Common myeloid progenitor, CD34-positive (primary cell): ENCODE data around the gene CTTNBP2.

Experiments
- CTCF ChIA-PET: fragments of 350-600 bp; sonication (Branson Sonifier 250); formaldehyde crosslinking; loops from one replicate; lab custom pipeline; 2021; ENCODE audit warnings: antibody characterized with exemption; lab: Charles Lee
- POLR2A ChIA-PET: fragments of 350-600 bp; sonication (Branson Sonifier 250); formaldehyde crosslinking; loops from one replicate; lab custom pipeline; 2021; ENCODE audit warnings: antibody characterized with exemption; lab: Charles Lee
- DNase-seq, 3 donors: peaks; one replicate each; pipeline versions ENCODE4 v3.0.0 to v3.0.0-alpha.2; 2013
- H3K27ac ChIP-seq, 2 experiments: 1 replicate in 1 of 2; 2 replicates in 1 of 2; pipeline ENCODE4 v1.7.0; 2013; ENCODE audit warnings: inconsistent platforms in 2 of 2, low read length in 2 of 2, mild to moderate bottlenecking in 2 of 2, low read depth in 1 of 2, moderate library complexity in 1 of 2; ENCODE audit not compliant: severe bottlenecking in 2 of 2, insufficient read depth in 1 of 2, poor library complexity in 1 of 2
- H3K27me3 ChIP-seq, 5 experiments: replicated peaks in 2 of 5; 1 replicate in 3 of 5; 2 replicates in 2 of 5; pipeline versions ENCODE4 v1.6.1 to v1.7.0; 2013; ENCODE audit warnings: low read length in 4 of 5, mild to moderate bottlenecking in 2 of 5, moderate library complexity in 2 of 5, inconsistent platforms in 1 of 5; ENCODE audit not compliant: insufficient read depth in 5 of 5, control insufficient read depth in 4 of 5
- H3K36me3 ChIP-seq, 4 experiments: 1 replicate in 2 of 4; 2 replicates in 2 of 4; pipeline versions ENCODE4 v1.6.1 to v1.7.0; 2013; ENCODE audit warnings: low read length in 3 of 4, control low read depth in 1 of 4, mild to moderate bottlenecking in 1 of 4; ENCODE audit not compliant: control insufficient read depth in 4 of 4, insufficient read depth in 4 of 4
- H3K4me1 ChIP-seq, 4 experiments: 1 replicate in 3 of 4; 2 replicates in 1 of 4; pipeline versions ENCODE4 v1.6.1 to v1.7.1; 2013; ENCODE audit warnings: low read length in 3 of 4, mild to moderate bottlenecking in 3 of 4, control low read depth in 1 of 4, inconsistent platforms in 1 of 4, moderate library complexity in 1 of 4; ENCODE audit not compliant: control insufficient read depth in 4 of 4, insufficient read depth in 4 of 4; ENCODE audit errors: control extremely low read depth in 1 of 4
- H3K4me3 ChIP-seq, 7 experiments: 1 replicate in 4 of 7; 2 replicates in 3 of 7; pipeline versions ENCODE4 v1.5.1 to v1.7.0; 2013; ENCODE audit warnings: mild to moderate bottlenecking in 7 of 7, low read length in 6 of 7, moderate library complexity in 6 of 7, inconsistent platforms in 2 of 7, low read depth in 2 of 7, control low read depth in 1 of 7; ENCODE audit not compliant: insufficient read depth in 4 of 7, control insufficient read depth in 1 of 7; ENCODE audit errors: extremely low read depth in 1 of 7
- H3K9me3 ChIP-seq, 5 experiments: 1 replicate in 4 of 5; 2 replicates in 1 of 5; pipeline versions ENCODE4 v1.6.1 to v1.7.1; 2013; ENCODE audit warnings: low read length in 4 of 5, mild to moderate bottlenecking in 2 of 5, inconsistent platforms in 1 of 5, low read depth in 1 of 5, moderate library complexity in 1 of 5; ENCODE audit not compliant: control insufficient read depth in 4 of 5, insufficient read depth in 2 of 5; ENCODE audit errors: control extremely low read depth in 1 of 5
- WGBS: methylation state at CpG from one replicate; pipeline ENCODE4 v1.1.5; 2013; ENCODE audit not compliant: insufficient coverage; 5-methylcytosine and 5-hydroxymethylcytosine counted together

Gene CTTNBP2

DNA sequence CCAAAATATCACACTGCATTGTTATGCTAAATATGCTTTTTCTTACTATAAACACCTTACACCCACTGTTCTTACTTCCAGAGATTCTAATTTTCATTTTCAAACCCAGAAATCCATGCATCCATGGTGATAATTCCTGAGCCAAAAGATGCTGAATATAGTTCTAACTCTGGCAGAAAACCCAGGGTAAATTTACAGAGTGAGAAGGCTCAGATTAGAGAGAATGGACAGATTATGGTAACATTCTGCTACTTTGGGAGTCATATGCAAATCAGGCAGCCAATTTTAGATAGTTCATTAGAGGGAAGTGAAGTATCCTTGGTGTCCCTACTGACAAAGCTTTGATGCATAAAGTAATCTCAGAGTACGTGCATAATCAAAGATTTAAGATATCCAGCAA, 15.4 kb upstream of the CTTNBP2 start:
- WGBS = no CpG with 5 or more reads among the region's 1 CpG
- no peak for DNase-seq
- Histone ChIP-seq H3K4me1 (no peaks in the 10 kb centered on the region), H3K27ac (no peak overlapping the region), H3K27me3 (peaks cover 0 to 3% (median 0%) of the 10 kb centered on the region in 5 experiments), H3K4me3 (no peak overlapping the region), H3K9me3 (no peaks in the 10 kb centered on the region), H3K36me3 (no peaks in the 10 kb centered on the region)
- ChIA-PET POLR2A (no interaction called here), CTCF (no interaction called here)

DNA sequence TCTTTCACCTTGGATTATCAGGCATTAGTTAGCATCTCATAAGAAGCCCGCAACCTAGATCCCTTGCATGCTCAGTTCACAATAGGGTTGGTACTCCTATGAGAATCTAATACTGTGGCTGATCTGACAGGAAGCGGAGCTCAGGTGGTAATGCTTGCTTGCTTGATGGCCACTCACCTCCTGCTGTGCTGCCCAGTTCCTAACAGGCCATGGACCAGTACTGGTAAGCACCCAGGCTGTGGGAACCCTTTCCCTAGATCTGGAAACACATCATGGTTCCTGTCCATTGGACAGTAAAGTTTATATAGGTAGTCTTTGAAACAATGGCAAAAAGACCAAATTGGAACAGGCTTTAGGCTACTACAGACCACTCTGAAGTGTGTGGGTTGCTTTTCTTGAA, 9.4 kb upstream of the CTTNBP2 start:
- CTCF ChIA-PET = no interaction called here
- Histone ChIP-seq H3K4me3 (no peak overlapping the region), H3K27me3 (peaks cover 0 to 8% (median 0%) of the 10 kb centered on the region in 5 experiments), H3K36me3 (no peaks in the 10 kb centered on the region), H3K9me3 (no peaks in the 10 kb centered on the region), H3K4me1 (no peaks in the 10 kb centered on the region), H3K27ac (no peak overlapping the region)
- WGBS = 100% methylated on average over 2 of the region's 2 CpGs
- POLR2A ChIA-PET = no interaction called here
- DNase-seq = no peak

DNA sequence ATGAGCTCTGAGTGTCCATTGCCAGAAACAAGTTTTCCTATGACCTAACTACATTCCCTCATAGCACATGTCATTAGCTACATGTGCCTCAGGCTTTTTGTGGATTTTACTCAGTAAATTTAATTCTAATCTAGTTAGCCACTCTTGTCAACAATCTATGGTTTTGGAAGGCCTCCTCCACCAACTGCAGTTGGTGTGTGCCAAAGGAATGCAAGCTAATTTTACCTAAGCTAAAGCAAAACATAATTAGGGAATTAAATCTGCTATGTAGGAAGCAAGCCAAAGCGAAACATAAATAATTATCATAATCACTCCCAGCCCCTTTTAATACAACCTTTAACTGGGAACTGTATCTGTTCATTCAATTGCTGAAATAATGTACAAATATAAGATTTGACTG, 3.5 kb upstream of the CTTNBP2 start:
- CTCF ChIA-PET = interaction anchor here (1.9 kb wide), 1 partner anchor 13 kb away, joined by 5 read pairs; no protein-coding TSS in a partner anchor
- POLR2A ChIA-PET = no interaction called here

DNA sequence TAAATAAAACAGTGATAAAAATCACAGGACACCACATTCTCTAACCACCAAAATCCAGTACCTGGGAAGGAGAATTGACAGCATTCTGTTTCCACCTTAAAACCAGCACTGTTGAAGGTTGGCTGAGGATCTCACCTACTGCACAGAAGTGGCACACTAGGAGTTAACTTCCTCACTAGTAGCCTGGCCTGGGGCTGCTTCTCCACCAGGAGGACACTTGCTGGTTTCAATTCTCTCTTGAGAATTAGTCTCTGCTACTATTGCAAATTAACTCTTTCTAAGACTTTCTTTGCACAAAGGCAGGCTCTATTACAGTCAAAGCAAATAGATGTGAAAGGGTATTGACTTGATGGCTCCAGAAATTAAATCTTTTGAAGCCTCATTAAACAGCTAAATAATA, 2.3 kb upstream of the CTTNBP2 start:
- ChIA-PET CTCF (interaction anchor here (1.9 kb wide), 1 partner anchor 14 kb away, joined by 5 read pairs; no protein-coding TSS in a partner anchor), POLR2A (no interaction called here)
- H3K27me3 ChIP-seq = peaks cover 14 to 71% (median 22%) of the 10 kb centered on the region in 5 experiments
- H3K4me1 ChIP-seq = peaks cover 0 to 22% (median 19%) of the 10 kb centered on the region in 4 experiments
- H3K36me3 ChIP-seq = no peaks in the 10 kb centered on the region
- peak in 2 of 3 donors; percentile 49 to 63 for DNase-seq
- no peak overlapping the region for H3K4me3 ChIP-seq
- no peaks in the 10 kb centered on the region for H3K9me3 ChIP-seq
- no peak overlapping the region for H3K27ac ChIP-seq

More for the DNA sequence above, 3.5 kb upstream of the CTTNBP2 start:
- no peaks in the 10 kb centered on the region for H3K9me3 ChIP-seq
- H3K27me3 ChIP-seq = peaks cover 10 to 59% (median 13%) of the 10 kb centered on the region in 5 experiments
- no peak overlapping the region for H3K27ac ChIP-seq
- peaks cover 0 to 20% (median 19%) of the 10 kb centered on the region in 4 experiments for H3K4me1 ChIP-seq
- no peaks in the 10 kb centered on the region for H3K36me3 ChIP-seq
- no peak for DNase-seq
- H3K4me3 ChIP-seq = no peak overlapping the region
- WGBS = no CpG with 5 or more reads among the region's 1 CpG

DNA sequence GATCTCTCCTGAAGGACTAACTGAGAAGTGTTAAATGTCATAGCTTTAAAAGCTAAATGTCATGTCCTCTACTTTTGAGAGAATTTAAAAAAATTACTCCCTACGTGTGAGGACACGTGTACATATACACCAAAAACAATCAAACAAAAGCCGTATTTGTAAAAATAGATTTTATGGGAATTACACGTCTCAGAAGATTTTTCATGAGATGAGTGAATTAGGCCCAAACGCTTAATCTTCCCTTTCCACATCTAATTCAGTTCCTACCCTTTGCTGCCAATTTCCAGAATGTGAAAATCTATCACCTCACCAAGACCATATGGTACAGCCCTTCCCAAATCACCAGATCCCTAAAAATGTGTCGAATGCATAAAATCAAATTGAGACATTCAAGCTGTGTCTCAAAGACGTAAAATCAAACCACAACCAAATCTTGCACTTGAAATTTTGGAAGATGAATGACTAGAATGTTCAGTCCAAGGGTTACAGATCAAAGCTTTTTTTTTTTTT, 1.0 kb upstream of the CTTNBP2 start:
- peaks cover 16 to 80% (median 29%) of the 10 kb centered on the region in 5 experiments for H3K27me3 ChIP-seq
- no peak overlapping the region for H3K27ac ChIP-seq
- POLR2A ChIA-PET = interaction anchor here (0.6 kb wide), 1 partner anchor 44 kb away, joined by 3 read pairs; no protein-coding TSS in a partner anchor
- no peaks in the 10 kb centered on the region for H3K36me3 ChIP-seq
- DNase-seq = no peak
- WGBS = no CpG with 5 or more reads among the region's 7 CpGs
- H3K9me3 ChIP-seq = no peaks in the 10 kb centered on the region
- H3K4me3 ChIP-seq = no peak overlapping the region
- H3K4me1 ChIP-seq = peaks cover 0 to 22% (median 19%) of the 10 kb centered on the region in 4 experiments
- CTCF ChIA-PET = no interaction called here

GRCh38 chr7:117872561-117873309, 506 bp downstream of the CTTNBP2 start:
- peak overlapping the region; percentile 23 to 70 (median 61) for H3K4me3 ChIP-seq
- no peaks in the 10 kb centered on the region for H3K36me3 ChIP-seq
- CTCF ChIA-PET = no interaction called here
- no peak overlapping the region for H3K27ac ChIP-seq
- POLR2A ChIA-PET = no interaction called here
- peaks cover 16 to 89% (median 29%) of the 10 kb centered on the region in 5 experiments for H3K27me3 ChIP-seq
- DNase-seq = peak in 2 of 3 donors; percentile 13 to 30
- peaks cover 0 to 22% (median 19%) of the 10 kb centered on the region in 4 experiments for H3K4me1 ChIP-seq
- no peaks in the 10 kb centered on the region for H3K9me3 ChIP-seq
- WGBS = 2% methylated on average over 41 of the region's 57 CpGs
